Left lobe of liver (tissue), 2 donors: ENCODE data around the gene OR5B3. TPM values are rescaled to one million over a fixed set of nuclear protein-coding genes. Genes with fewer than 3 reads are reported as not detected.
"Not testable (repeated sequence)": the region's sequence is repeated elsewhere in the genome, so short reads cannot be mapped to it uniquely, and the experiment has no call there.

Experiments
- ATAC-seq: fragments of 200-7000 bp; cut with Tn5 transposase; one replicate; pipeline ENCODE4 v1.9.1; 2020; ENCODE audit warnings: mild to moderate bottlenecking, moderate library complexity
- DNase-seq: peaks from one replicate; pipeline ENCODE4 v3.0.0-alpha.2; 2020; ENCODE audit warnings: low spot score
- total RNA-seq: library from RNA; stranded (reverse); gene quantifications from one replicate; pipeline ENCODE4 v1.2.1, GENCODE V29; 2021
- donor health status: DM: no; HTN: no; CAD: no; lungs with moderate emphysema.
- donor health status: DM: no; HTN: yes; CAD: no.

The OR5B3 gene
- total RNA-seq = not detected

GRCh38 chr11:58406774-58407173, at the start of gene OR5B3:
TSS of gene OR5B3 (minus strand) at chr11:58406874. CDS start at chr11:58403409, 3,465 bp downstream.
- DNase-seq (no peak), ATAC-seq (no peak)

DNA sequence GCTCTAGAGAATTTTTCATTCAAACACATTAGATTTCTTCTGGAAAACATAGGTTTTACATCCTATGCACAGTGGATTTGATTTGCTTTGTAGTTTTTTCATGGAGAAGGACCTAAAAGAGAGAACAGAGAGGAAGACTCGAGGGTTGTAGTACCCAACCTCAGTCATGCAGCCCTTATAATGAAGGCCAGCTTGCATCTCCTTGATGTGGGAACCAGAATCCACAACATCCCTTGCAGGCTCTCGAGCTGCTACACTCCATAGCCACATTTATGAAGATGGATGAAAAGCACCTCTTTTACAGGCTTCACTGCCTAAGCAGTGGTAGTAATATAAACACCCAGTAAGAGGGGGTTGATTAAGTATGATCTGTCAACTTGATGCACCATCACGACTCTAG, 44.9 kb upstream of the OR5B3 start:
- ATAC-seq = no peak
- DNase-seq = no peak

DNA sequence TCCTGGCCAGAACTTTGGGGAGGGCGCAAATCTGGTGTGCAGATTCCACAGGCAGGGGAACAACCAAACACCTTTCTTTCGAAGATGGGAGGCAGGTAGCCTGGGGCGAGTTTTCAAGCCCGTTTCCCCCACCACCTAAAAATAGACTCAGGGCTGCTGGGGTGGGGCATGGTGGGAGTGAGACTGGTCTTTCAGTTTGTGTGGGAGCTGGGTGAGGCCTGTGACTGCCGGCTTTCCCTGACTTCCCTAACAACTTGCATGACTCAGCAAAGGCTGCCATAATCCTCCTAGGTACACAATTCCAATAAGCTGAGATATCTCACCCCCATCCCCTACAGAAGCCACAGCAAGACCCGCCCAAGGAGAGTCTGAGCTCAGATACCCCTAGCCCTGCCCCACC, 39.6 kb upstream of the OR5B3 start:
- ATAC-seq (no peak), DNase-seq (no peak)

- DNase-seq (no peak), ATAC-seq (no peak)
These were observed 37.6 kb upstream of the OR5B3 start for GRCh38 chr11:58444300-58444699.

DNA sequence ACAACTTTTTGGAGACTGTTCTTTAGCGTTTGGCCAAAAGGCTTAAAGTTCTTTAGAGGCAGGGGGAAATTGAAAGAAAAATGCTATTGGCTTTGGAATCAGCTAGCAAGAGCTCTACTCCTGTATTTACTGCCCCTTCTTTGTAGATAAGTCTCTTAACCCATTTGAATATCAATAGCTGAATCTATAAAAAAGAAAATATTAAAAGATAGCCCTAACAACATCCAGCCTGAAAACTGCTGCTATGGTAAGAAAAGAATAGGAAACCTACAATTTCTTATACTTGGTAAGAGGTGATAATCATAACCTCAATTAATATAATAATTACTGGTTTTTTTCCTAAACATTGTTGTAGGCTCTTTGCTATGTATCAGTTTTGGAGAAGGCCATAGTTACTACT, 35.5 kb upstream of the OR5B3 start, which contains the start of gene OR5B12:
OR5B12 (minus strand) TSS at position 101 of the 400 bp plus-strand sequence. CDS start 2,085 bp downstream, outside the sequence.
- no peak for DNase-seq
- ATAC-seq = no peak

GRCh38 chr11:58438486-58438885, 31.8 kb upstream of the OR5B3 start:
- no peak for ATAC-seq
- DNase-seq = no peak

DNA sequence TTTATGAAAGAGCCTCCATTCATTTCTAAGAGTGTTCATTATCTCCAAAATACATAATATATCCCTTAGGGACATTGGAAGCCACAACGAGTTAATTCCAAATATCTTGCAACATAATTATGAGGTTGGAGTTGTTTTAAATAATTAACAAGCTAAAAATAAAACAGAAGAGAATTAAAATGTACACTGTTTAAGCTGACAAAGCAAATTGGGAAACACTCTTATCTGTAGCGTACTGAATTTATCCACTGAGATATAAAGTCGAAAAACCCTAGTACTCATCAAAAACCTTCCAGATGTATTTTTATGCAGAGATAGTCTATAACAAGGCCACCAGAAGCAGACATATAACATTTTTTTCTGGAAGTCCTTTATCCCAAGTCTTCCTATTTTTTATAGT, 27.5 kb upstream of the OR5B3 start:
- no peak for DNase-seq
- ATAC-seq = no peak

DNA sequence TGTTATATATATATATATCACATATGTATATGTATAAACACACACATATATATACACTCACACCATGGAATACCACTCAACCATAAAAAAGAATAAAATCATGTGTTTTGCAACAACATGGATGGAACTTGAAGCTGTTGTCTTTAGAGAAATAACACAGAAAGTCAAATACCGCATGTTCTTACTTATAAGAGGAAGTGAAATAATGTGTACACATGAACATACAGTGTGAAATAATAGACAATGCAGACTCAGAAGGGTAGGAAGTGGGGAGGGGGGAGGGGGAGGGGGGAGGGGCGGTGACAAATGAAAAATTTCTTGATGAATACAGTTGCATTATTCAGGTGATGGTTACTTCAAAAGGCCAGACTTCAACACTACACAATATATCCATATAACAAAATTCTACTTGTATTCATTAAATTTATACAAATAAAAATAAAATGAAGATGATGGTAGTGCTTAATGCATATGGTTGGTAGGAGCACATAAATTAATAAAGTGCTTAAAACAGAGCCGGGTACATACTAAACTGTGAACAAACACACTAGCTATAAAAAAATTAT, 27.0 kb upstream of the OR5B3 start:
- DNase-seq (no peak), ATAC-seq (no peak)

DNA sequence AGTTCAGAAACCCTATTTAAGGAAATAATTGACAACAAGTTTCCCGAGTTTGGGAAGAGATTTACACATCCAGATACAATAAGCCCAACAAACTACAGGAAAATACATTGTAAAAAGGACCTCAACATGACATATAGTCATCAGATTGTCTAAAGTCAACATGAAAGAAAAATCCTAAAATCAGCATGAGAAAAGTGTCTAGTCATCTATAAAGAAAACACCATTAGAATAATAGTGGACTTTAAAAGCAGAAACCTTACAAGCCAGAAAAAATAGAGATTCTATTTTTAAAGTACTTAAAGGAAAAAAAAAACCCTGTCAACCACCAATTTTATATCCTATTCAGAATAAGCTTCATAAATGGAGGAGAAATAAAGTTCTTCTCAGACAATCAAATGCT, 22.6 kb upstream of the OR5B3 start:
- ATAC-seq = no peak
- DNase-seq = no peak

- no peak for DNase-seq
- no peak for ATAC-seq
These were observed 21.3 kb upstream of the OR5B3 start, which contains the start of gene OR5B2 for GRCh38 chr11:58428021-58428420. TSS of gene OR5B2 (minus strand) at chr11:58428121. CDS start at chr11:58423261, 4,860 bp downstream.

GRCh38 chr11:58399622-58400021, 7.1 kb downstream of the OR5B3 start:
- not testable (repeated sequence) for DNase-seq, ATAC-seq

DNA sequence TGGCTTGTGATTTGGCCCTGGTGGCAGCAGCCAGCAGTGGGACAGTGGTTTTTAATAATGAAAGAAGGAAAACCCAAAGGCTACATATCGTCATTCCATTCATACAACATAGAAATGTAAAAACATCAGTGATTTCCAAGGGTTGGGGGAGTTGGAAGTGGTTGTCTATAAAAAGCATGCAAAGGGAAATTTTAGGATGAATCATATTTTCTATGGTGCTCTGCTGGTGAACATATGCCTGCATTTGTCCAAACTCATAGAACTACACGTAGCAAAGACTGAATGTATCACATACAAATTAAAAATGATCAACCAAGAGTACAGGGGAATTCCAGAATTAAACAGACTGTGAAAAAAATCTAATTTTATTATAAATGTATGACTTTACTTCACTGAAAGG, 11.1 kb downstream of the OR5B3 start:
- no peak for DNase-seq
- no peak for ATAC-seq

- no peak for DNase-seq
- no peak for ATAC-seq
These were observed 12.5 kb downstream of the OR5B3 start for GRCh38 chr11:58394195-58394594.

DNA sequence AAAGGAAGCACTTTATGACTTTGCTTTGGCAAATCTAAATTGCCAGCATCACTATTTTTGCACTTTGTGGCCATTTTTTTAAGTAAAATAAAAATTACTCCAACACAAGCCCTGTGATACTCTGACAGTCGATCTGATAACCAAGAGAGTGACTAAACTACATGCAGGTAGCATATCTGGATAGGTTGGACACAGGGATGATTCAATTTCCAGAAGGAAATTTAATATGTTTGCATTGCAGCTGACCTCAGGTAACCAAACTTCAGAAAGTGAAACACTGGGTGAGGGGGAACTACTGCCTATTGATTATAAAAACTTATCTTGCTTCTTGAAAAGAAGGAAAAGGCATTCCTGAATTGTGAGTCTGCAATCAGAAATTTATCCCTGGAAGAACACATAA, 13.9 kb downstream of the OR5B3 start:
- no peak for DNase-seq
- ATAC-seq = no peak

DNA sequence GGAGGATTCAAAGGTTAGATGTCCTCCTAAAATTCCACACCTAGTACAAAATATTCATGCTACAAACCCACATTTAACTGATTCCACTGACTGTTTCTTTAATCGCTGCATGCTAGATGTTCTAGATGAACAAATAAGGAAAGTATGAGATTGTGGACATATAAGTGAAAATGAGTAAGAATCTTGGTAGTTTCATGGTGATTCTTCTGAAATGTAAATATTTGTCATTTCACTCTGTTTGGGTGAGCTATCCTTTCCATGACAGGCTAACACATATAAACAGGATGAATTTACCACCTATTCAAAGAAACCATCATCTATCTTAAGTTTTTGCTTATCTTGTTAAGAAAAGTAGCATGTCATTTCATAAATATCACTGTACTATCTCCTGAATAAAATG, 14.8 kb downstream of the OR5B3 start:
- ATAC-seq (no peak), DNase-seq (no peak)

DNA sequence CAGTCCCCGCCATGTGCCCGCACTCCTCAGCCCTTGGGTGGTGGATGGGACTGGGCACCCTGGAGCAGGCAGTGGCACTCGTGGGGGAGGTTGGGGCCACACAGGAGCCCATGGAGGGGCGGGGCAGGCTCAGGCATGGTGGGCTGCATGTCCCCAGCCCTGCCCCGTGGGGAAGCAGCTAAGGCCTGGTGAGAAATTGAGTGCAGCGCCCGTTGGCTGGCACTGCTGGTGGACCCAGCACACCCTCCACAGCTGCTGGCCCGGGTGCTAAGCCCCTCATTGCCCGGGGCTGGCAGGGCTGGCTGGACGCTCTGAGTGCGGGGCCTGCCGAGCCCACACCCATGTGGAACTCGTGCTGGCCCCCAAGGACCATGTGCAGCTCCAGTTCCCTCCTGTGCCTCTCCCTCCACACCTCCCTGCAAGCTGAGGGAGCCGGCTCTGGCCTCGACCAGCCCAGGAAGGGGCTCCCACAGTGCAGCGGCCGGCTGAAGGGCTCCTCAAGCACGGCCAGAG, 16.1 kb downstream of the OR5B3 start:
- no peak for DNase-seq
- ATAC-seq = no peak

DNA sequence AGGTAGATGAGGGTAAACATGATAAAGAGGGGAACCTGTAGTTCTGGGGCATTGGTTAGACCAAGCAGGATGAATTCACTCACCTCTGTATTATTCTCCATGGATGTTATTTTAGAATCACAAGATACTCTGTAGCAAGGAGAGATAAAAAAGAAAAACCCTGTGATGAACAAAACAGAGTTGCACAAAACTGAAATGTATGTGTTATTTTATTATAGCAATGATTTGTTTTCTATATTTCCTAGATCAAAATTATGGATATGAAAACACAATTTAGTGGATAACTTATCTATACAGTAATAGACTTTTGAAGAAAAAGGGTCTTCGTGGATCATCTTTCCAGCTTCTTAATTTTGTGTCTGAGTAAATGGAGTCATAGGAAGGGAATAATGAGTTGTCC, 47.7 kb downstream of the OR5B3 start, which contains the start of gene OR5B17:
OR5B17 (minus strand) TSS at position 101 of the 400 bp plus-strand sequence; CDS start at position 101, 0 bp downstream.
- no peak for DNase-seq
- ATAC-seq = no peak

- ATAC-seq = no peak
- DNase-seq = no peak
These were observed 51.9 kb downstream of the OR5B3 start for GRCh38 chr11:58354727-58355126.

Other genes with a start within 250 kb of the OR5B3 start
- gene OR9Q2, start 217.8 kb downstream of the OR5B3 start, total RNA-seq = not detected
- gene OR1S2, start 202.7 kb downstream of the OR5B3 start, total RNA-seq = not detected
- gene OR1S1, start 194.2 kb downstream of the OR5B3 start, total RNA-seq = not detected
- gene OR10Q1, start 178.0 kb downstream of the OR5B3 start, total RNA-seq = not detected
- not detected for gene OR10W1, start 138.6 kb downstream of the OR5B3 start, total RNA-seq
- gene OR5B17, start 47.8 kb downstream of the OR5B3 start, total RNA-seq = not detected
- gene OR5B2, start 21.2 kb upstream of the OR5B3 start, total RNA-seq = not detected
- gene OR5B12, start 35.4 kb upstream of the OR5B3 start, total RNA-seq = not detected
- not detected for gene OR5B21, start 101.2 kb upstream of the OR5B3 start, total RNA-seq
- 3.4 TPM for gene LPXN, start 169.0 kb upstream of the OR5B3 start, total RNA-seq
- 19.3 TPM for gene ZFP91, start 172.2 kb upstream of the OR5B3 start, total RNA-seq
- gene CNTF, start 215.8 kb upstream of the OR5B3 start, total RNA-seq = 0.50 TPM